HCT116 (cell line): ENCODE data around the gene ABL2. TPM values are rescaled to one million over a fixed set of nuclear protein-coding genes. Genes with fewer than 3 reads are reported as not detected.

Source experiments
- ATAC-seq: fragments of 200-7000 bp; cut with Tn5 transposase; 2 replicates; pipeline ENCODE4 v1.9.1; 2020; ENCODE audit warnings: mild to moderate bottlenecking, moderate library complexity
- BruUV-seq: library from RNA; stranded (reverse); fragments of 400-500 nt; replicated peaks from 2 replicates; lab custom pipeline; 2021; lab: Mats Ljungman, UMichigan
- CTCF ChIA-PET: fragments of 300-600 bp; sonication (Branson Sonifier 250); formaldehyde crosslinking; loops from one replicate; lab custom pipeline; 2021; ENCODE audit warnings: antibody characterized with exemption; lab: Charles Lee
- POLR2A ChIA-PET: fragments of 300-600, 350-600 bp; sonication (Branson Sonifier 250); formaldehyde crosslinking; loops from one replicate; lab custom pipeline; 2021; ENCODE audit warnings: antibody characterized with exemption; lab: Charles Lee
- RAD21 ChIA-PET, 2 experiments: fragments of 300-600 bp; sonication (Branson Sonifier 250); formaldehyde crosslinking; loops; one replicate each; lab custom pipeline; 2023; ENCODE audit warnings: low total read pairs in 2 of 2; ENCODE audit not compliant: uncharacterized antibody in 2 of 2, unreplicated experiment in 2 of 2, low non-redundant PET in 1 of 2; lab: Charles Lee
- DNase-seq: peaks from one replicate; pipeline ENCODE4 v3.0.0-alpha.2; 2010; ENCODE audit warnings: low read depth, low spot score
- H2AFZ ChIP-seq: fragments of 200-600 bp; shearing (Covaris generic), sonication (generic); 2 replicates; pipeline ENCODE4 v1.6.1; 2017; ENCODE audit warnings: low read depth, mixed run types, mixed read lengths, antibody characterized with exemption, low read length; ENCODE audit not compliant: poor library complexity, severe bottlenecking
- H3K27ac ChIP-seq: 2 replicates; pipeline ENCODE4 v1.5.1; 2012; ENCODE audit warnings: low read depth, low read length
- H3K27me3 ChIP-seq: fragments of 200-600 bp; sonication (generic); 2 replicates; pipeline ENCODE4 v1.6.1; 2016; ENCODE audit warnings: mixed run types, low read length, mixed read lengths; ENCODE audit not compliant: insufficient read depth
- H3K36me3 ChIP-seq, 2 experiments: fragments of 200-500 bp in 1 of 2; fragments of 200-600 bp in 1 of 2; sonication (Bioruptor generic) in 1 of 2; sonication (generic) in 1 of 2; 2 replicates each; pipeline versions ENCODE4 v1.5.1 to v1.6.1; 2014 to 2016; ENCODE audit warnings: low read length in 2 of 2, inconsistent platforms in 1 of 2, mixed read lengths in 1 of 2, mixed run types in 1 of 2; ENCODE audit not compliant: insufficient read depth in 2 of 2, control insufficient read depth in 1 of 2
- H3K4me1 ChIP-seq, 2 experiments: fragments of 200-600 bp in 1 of 2; sonication (generic) in 1 of 2; 2 replicates each; pipeline versions ENCODE4 v1.5.1 to v1.6.1; 2012 to 2017; ENCODE audit warnings: low read length in 2 of 2, inconsistent platforms in 1 of 2, mild to moderate bottlenecking in 1 of 2, mixed read lengths in 1 of 2, mixed run types in 1 of 2, moderate library complexity in 1 of 2; ENCODE audit not compliant: insufficient read depth in 2 of 2, control insufficient read depth in 1 of 2
- H3K4me2 ChIP-seq: fragments of 200-600 bp; sonication (generic); 2 replicates; pipeline ENCODE4 v1.6.1; 2017; ENCODE audit warnings: mixed run types, low read length, mixed read lengths
- H3K4me3 ChIP-seq, 2 experiments: fragments of 200-600 bp in 1 of 2; sonication (generic) in 1 of 2; replicated peaks in 1 of 2; 2 replicates each; pipeline ENCODE4 v1.5.1; 2011 to 2016; ENCODE audit warnings: low read length in 2 of 2, control low read depth in 1 of 2, low read depth in 1 of 2, mild to moderate bottlenecking in 1 of 2, mixed read lengths in 1 of 2, mixed run types in 1 of 2
- H3K79me2 ChIP-seq: fragments of 200-600 bp; sonication (generic); 2 replicates; pipeline ENCODE4 v1.6.1; 2017; ENCODE audit warnings: mild to moderate bottlenecking, mixed run types, low read length, moderate library complexity, mixed read lengths; ENCODE audit not compliant: insufficient read depth
- H3K9ac ChIP-seq: fragments of 200-600 bp; sonication (generic); 2 replicates; pipeline ENCODE4 v1.6.1; 2016; ENCODE audit warnings: low read length, mixed read lengths
- H3K9me2 ChIP-seq: fragments of 200-600 bp; sonication (generic), shearing (Covaris generic); 2 replicates; pipeline ENCODE4 v1.6.1; 2017; ENCODE audit warnings: mixed run types, mild to moderate bottlenecking, moderate library complexity; ENCODE audit not compliant: insufficient read depth
- H3K9me3 ChIP-seq, 2 experiments: fragments of 200-500 bp in 1 of 2; fragments of 200-600 bp in 1 of 2; sonication (Bioruptor generic) in 1 of 2; sonication (generic) in 1 of 2; 2 replicates each; pipeline ENCODE4 v1.6.1; 2014 to 2017; ENCODE audit warnings: low read length in 2 of 2, mixed read lengths in 2 of 2, inconsistent platforms in 1 of 2, low read depth in 1 of 2, mild to moderate bottlenecking in 1 of 2, mixed run types in 1 of 2, moderate library complexity in 1 of 2; ENCODE audit not compliant: control insufficient read depth in 1 of 2, insufficient read depth in 1 of 2
- H4K20me1 ChIP-seq: fragments of 200-600 bp; sonication (generic), shearing (Covaris generic); 2 replicates; pipeline ENCODE4 v1.6.1; 2017; ENCODE audit warnings: mixed run types, mild to moderate bottlenecking, moderate library complexity; ENCODE audit not compliant: insufficient read depth
- ATF3 ChIP-seq: IDR thresholded peaks from 2 replicates; pipeline ENCODE4 v1.6.1; 2012
- CEBPB ChIP-seq: IDR thresholded peaks from 2 replicates; pipeline ENCODE4 v1.6.1; 2012; ENCODE audit warnings: low read depth
- EGR1 ChIP-seq: IDR thresholded peaks from 2 replicates; pipeline ENCODE4 v1.6.1; 2012; ENCODE audit warnings: low read depth
- ELF1 ChIP-seq: IDR thresholded peaks from 2 replicates; pipeline ENCODE4 v1.6.1; 2012; ENCODE audit warnings: low read depth, borderline replicate concordance
- EZH2phosphoT487 ChIP-seq: fragments of 200-600 bp; IDR thresholded peaks from 2 replicates; pipeline ENCODE4 v1.6.1; 2018; ENCODE audit warnings: antibody characterized with exemption, borderline replicate concordance
- JUND ChIP-seq: IDR thresholded peaks from 2 replicates; pipeline ENCODE4 v1.6.1; 2012
- POLR2AphosphoS5 ChIP-seq: IDR thresholded peaks from 2 replicates; pipeline ENCODE4 v1.6.1; 2011; ENCODE audit warnings: mild to moderate bottlenecking, low read depth, low read length, moderate library complexity
- SP1 ChIP-seq: IDR thresholded peaks from 2 replicates; pipeline ENCODE4 v1.6.1; 2012; ENCODE audit warnings: low read depth
- YY1 ChIP-seq: IDR thresholded peaks from 2 replicates; pipeline ENCODE4 v1.6.1; 2011; ENCODE audit warnings: low read length, low read depth, moderate library complexity, mild to moderate bottlenecking; ENCODE audit not compliant: insufficient replicate concordance; ENCODE audit errors: extremely low read depth
- intact Hi-C: fragments of 100-400 bp; cut with micrococcal nuclease; formaldehyde crosslinking; loops from 2 replicates; pipeline ENCODE4 v1.10.0; 2022
- total RNA-seq: library from RNA; stranded (reverse); gene quantifications from one replicate; pipeline ENCODE4 v1.2.1, GENCODE V29; 2021; ENCODE audit not compliant: unreplicated experiment
- TF ChIP-seq, protein P1 (sequence below): IDR thresholded peaks from 2 replicates; pipeline ENCODE4 v1.6.1; 2011; ENCODE audit warnings: mild to moderate bottlenecking, low read length, moderate library complexity; ENCODE audit not compliant: insufficient replicate concordance; ENCODE audit errors: extremely low read depth
- TF ChIP-seq, protein P2 (sequence below), 3 experiments: fragments of 200-600 bp in 1 of 3; sonication (generic) in 1 of 3; IDR thresholded peaks in 2 of 3; conservative IDR thresholded peaks in 1 of 3; 2 replicates each; pipeline ENCODE4 v1.5.1; 2012 to 2017; ENCODE audit warnings: low read depth in 2 of 3, low read length in 2 of 3, antibody characterized with exemption in 1 of 3, borderline replicate concordance in 1 of 3, control low read depth in 1 of 3, mild to moderate bottlenecking in 1 of 3, mixed read lengths in 1 of 3, mixed run types in 1 of 3, moderate library complexity in 1 of 3; ENCODE audit not compliant: insufficient read depth in 1 of 3
- TF ChIP-seq, protein P3 (sequence below): IDR thresholded peaks from 2 replicates; pipeline ENCODE4 v1.6.1; 2012

Gene ABL2
- total RNA-seq, 1 experiment from 2014 or later = 22.9 TPM

DNA sequence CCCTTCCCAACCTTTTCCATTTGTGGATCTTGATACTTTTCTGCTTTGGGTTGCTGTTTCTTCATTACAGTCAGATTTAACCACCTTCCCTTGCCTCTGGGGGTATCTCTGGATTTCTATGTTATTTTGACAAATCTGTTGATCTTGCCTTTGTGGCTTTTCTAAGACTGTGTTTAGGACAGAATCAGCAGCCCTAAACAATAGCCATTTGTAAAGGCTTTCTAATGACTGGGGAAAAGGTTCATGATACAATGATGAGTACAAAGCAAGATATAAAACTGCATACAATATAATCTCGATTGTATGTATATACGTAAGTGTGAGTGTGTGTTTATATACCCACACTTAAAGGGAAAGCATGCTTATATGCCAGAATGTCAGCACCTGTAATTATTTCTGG, 176.0 kb downstream of the ABL2 start:
- intact Hi-C loops = no loop called here
- BruUV-seq = no TSS peak
- ChIA-PET CTCF (no interaction called here), POLR2A (no interaction called here), RAD21 (no interaction called here)
- Histone ChIP-seq H4K20me1 (no peaks in the 10 kb centered on the region), H3K9me2 (no peaks in the 10 kb centered on the region), H3K79me2 (no peaks in the 10 kb centered on the region), H3K27me3 (no peaks in the 10 kb centered on the region), H3K9me3 (no peaks in the 10 kb centered on the region; a peak in 1 of 4 replicates), H3K36me3 (peaks cover 2 to 16% of the 10 kb centered on the region in 2 experiments; a peak in 2 of 4 replicates), H3K4me2 (no peak overlapping the region), H2AFZ (no peak overlapping the region), H3K27ac (no peak overlapping the region), H3K9ac (no peak overlapping the region), H3K4me3 (no peak overlapping the region), H3K4me1 (peaks cover 0 to 3% of the 10 kb centered on the region in 2 experiments; a peak in 1 of 4 replicates)
- DNase-seq (no peak), ATAC-seq (no peak)
- TF ChIP-seq EGR1 (no peak), CEBPB (no peak), POLR2AphosphoS5 (no peak), EZH2phosphoT487 (no peak), JUND (no peak), YY1 (no peak), ATF3 (no peak), SP1 (no peak), ELF1 (no peak)
- TF ChIP-seq, protein P1, sequence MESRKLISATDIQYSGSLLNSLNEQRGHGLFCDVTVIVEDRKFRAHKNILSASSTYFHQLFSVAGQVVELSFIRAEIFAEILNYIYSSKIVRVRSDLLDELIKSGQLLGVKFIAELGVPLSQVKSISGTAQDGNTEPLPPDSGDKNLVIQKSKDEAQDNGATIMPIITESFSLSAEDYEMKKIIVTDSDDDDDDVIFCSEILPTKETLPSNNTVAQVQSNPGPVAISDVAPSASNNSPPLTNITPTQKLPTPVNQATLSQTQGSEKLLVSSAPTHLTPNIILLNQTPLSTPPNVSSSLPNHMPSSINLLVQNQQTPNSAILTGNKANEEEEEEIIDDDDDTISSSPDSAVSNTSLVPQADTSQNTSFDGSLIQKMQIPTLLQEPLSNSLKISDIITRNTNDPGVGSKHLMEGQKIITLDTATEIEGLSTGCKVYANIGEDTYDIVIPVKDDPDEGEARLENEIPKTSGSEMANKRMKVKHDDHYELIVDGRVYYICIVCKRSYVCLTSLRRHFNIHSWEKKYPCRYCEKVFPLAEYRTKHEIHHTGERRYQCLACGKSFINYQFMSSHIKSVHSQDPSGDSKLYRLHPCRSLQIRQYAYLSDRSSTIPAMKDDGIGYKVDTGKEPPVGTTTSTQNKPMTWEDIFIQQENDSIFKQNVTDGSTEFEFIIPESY = no peak
- TF ChIP-seq, protein P2, sequence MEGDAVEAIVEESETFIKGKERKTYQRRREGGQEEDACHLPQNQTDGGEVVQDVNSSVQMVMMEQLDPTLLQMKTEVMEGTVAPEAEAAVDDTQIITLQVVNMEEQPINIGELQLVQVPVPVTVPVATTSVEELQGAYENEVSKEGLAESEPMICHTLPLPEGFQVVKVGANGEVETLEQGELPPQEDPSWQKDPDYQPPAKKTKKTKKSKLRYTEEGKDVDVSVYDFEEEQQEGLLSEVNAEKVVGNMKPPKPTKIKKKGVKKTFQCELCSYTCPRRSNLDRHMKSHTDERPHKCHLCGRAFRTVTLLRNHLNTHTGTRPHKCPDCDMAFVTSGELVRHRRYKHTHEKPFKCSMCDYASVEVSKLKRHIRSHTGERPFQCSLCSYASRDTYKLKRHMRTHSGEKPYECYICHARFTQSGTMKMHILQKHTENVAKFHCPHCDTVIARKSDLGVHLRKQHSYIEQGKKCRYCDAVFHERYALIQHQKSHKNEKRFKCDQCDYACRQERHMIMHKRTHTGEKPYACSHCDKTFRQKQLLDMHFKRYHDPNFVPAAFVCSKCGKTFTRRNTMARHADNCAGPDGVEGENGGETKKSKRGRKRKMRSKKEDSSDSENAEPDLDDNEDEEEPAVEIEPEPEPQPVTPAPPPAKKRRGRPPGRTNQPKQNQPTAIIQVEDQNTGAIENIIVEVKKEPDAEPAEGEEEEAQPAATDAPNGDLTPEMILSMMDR (IDR thresholded peaks at IDR 0.05 in 2 of 3, conservative IDR thresholded peaks at IDR 0.05 in 1 of 3; ENCODE audit: borderline replicate concordance in 1 of 3, insufficient read depth in 1 of 3, low read depth in 2 of 3, low read length in 2 of 3) = no peak
- TF ChIP-seq, protein P3, sequence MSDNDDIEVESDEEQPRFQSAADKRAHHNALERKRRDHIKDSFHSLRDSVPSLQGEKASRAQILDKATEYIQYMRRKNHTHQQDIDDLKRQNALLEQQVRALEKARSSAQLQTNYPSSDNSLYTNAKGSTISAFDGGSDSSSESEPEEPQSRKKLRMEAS = no peak
